CD4-positive, alpha-beta memory T cell (primary cell): ENCODE data around the gene UBR2. TPM values are rescaled to one million over a fixed set of nuclear protein-coding genes. Genes with fewer than 3 reads are reported as not detected.

Experiments used
- CTCF ChIA-PET: fragments of 350-600 bp; sonication (Branson Sonifier 250); formaldehyde crosslinking; loops from one replicate; lab custom pipeline; 2021; ENCODE audit warnings: inconsistent platforms; ENCODE audit not compliant: partially characterized antibody; lab: Charles Lee
- POLR2A ChIA-PET: fragments of 350-600 bp; sonication (Branson Sonifier 250); formaldehyde crosslinking; loops from one replicate; lab custom pipeline; 2021; ENCODE audit not compliant: partially characterized antibody; lab: Charles Lee
- DNase-seq, 5 donors: peaks; one replicate each; pipeline versions ENCODE4 v3.0.0 to v3.0.0-alpha.2; 2020 to 2022; ENCODE audit warnings: mixed read lengths in 1 of 5
- H3K27ac ChIP-seq: one replicate; pipeline ENCODE4 v1.7.0; 2013; ENCODE audit warnings: low read depth, low read length
- H3K27me3 ChIP-seq: 2 replicates; pipeline ENCODE4 v1.7.0; 2013; ENCODE audit warnings: mild to moderate bottlenecking, low read length, moderate library complexity; ENCODE audit not compliant: insufficient read depth
- H3K36me3 ChIP-seq: 2 replicates; pipeline ENCODE4 v1.7.0; 2013; ENCODE audit warnings: mild to moderate bottlenecking, low read length, moderate library complexity; ENCODE audit not compliant: insufficient read depth
- H3K4me1 ChIP-seq: 2 replicates; pipeline ENCODE4 v1.7.0; 2013; ENCODE audit warnings: mild to moderate bottlenecking, low read length, moderate library complexity; ENCODE audit not compliant: insufficient read depth
- H3K4me3 ChIP-seq, 2 donors: one replicate each; pipeline ENCODE4 v1.7.0; 2013; ENCODE audit warnings: low read length in 2 of 2, mild to moderate bottlenecking in 1 of 2
- H3K9me3 ChIP-seq, 2 donors: one replicate each; pipeline ENCODE4 v1.7.0; 2013; ENCODE audit warnings: low read length in 2 of 2, control low read depth in 1 of 2; ENCODE audit not compliant: control insufficient read depth in 1 of 2
- H3K27ac Mint-ChIP-seq, 7 donors: one replicate each; pipeline ENCODE4 v1.8.0; 2020 to 2021; ENCODE audit warnings: mixed read lengths in 7 of 7, mild to moderate bottlenecking in 6 of 7, inconsistent platforms in 3 of 7, moderate library complexity in 3 of 7
- H3K27me3 Mint-ChIP-seq, 2 donors: one replicate each; pipeline ENCODE4 v1.8.0; 2020 to 2021; ENCODE audit warnings: mixed read lengths in 2 of 2
- H3K36me3 Mint-ChIP-seq, 2 donors: one replicate each; pipeline ENCODE4 v1.8.0; 2020 to 2021; ENCODE audit warnings: mixed read lengths in 2 of 2, inconsistent platforms in 1 of 2, mild to moderate bottlenecking in 1 of 2
- H3K4me1 Mint-ChIP-seq, 4 donors: one replicate each; pipeline ENCODE4 v1.8.0; 2020 to 2021; ENCODE audit warnings: mixed read lengths in 4 of 4, mild to moderate bottlenecking in 1 of 4
- H3K4me3 Mint-ChIP-seq, 8 donors: one replicate each; pipeline ENCODE4 v1.8.0; 2020 to 2021; ENCODE audit warnings: mixed read lengths in 8 of 8, mild to moderate bottlenecking in 7 of 8, moderate library complexity in 6 of 8, inconsistent platforms in 3 of 8
- H3K9me3 Mint-ChIP-seq, 8 donors: one replicate each; pipeline ENCODE4 v1.8.0; 2020 to 2021; ENCODE audit warnings: mixed read lengths in 8 of 8, mild to moderate bottlenecking in 5 of 8, inconsistent platforms in 3 of 8, moderate library complexity in 1 of 8
- intact Hi-C: fragments of 100-400 bp; cut with micrococcal nuclease; formaldehyde crosslinking; loops from one replicate; pipeline ENCODE4 v1.15.1; 2023
- polyA plus RNA-seq, 2 donors: library from polyadenylated mRNA; unstranded; fragments of 300-500 nt; fragmentation: Illumina TruSeq; gene quantifications; one replicate each; pipeline ENCODE4 v1.2.3, GENCODE V29; 2021
- total RNA-seq, 2 experiments: library from RNA; stranded (reverse); gene quantifications; one replicate each; pipeline ENCODE4 v1.2.3, GENCODE V29; 2021

Gene UBR2
- 10 to 100 TPM; 55.0 to 55.7 TPM for total RNA-seq
- 10 to 100 TPM in 1 of 2 donors, 1 to 10 TPM in 1; 4.9 to 13.1 TPM for polyA plus RNA-seq

GRCh38 chr6:42563697-42564505 lies at the start of gene UBR2:
Gene UBR2, plus strand, starts transcription at chr6:42564029. Its CDS starts 291 bp downstream, at chr6:42564320.
- POLR2A ChIA-PET: interaction anchor here (0.5 to 2.8 kb wide), 40 partner anchors 8 to 1065 kb away, joined by 3 to 23 read pairs (median 4); partner anchors contain the start of genes BYSL, CNPY3, CUL7 and GTPBP2

DNA sequence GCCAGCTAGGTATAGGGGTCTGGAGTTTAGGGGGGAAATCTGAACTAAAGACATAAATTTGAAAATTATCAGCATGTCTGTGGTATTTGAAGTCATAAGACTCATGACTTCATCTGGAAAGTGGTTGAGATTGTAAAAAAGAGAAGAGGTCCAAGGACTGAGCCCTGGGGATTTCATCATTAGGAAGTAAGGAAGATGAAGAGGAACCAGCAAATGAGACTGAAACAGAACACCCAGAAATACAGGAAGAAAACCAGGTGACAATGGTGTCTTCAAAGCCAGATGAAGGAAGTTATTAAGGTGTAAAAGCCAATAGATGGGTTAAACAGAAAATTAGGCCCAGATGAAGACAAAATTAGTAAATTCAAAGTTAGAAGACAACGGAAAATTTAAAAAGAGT lies 49.1 kb upstream of the UBR2 start:
- H3K27ac ChIP-seq: no peak overlapping the region
- intact Hi-C loops: no loop called here
- Mint-ChIP-seq H3K36me3 (no peaks in the 10 kb centered on the region), H3K27ac (no peak overlapping the region), H3K4me1 (no peaks in the 10 kb centered on the region), H3K9me3 (peaks cover 0 to 4% (median under 1%) of the 10 kb centered on the region in 8 donors), H3K4me3 (no peak overlapping the region), H3K27me3 (peaks cover 0 to 2% of the 10 kb centered on the region in 2 donors)
- ChIA-PET POLR2A (no interaction called here), CTCF (no interaction called here)
- H3K27me3 ChIP-seq: no peaks in the 10 kb centered on the region
- DNase-seq: no peak
- no peaks in the 10 kb centered on the region for H3K36me3 ChIP-seq
- H3K9me3 ChIP-seq: no peaks in the 10 kb centered on the region
- H3K4me1 ChIP-seq: no peaks in the 10 kb centered on the region
- H3K4me3 ChIP-seq: no peak overlapping the region

More at GRCh38 chr6:42563697-42564505, at the start of gene UBR2:
- Mint-ChIP-seq H3K9me3 (no peaks in the 10 kb centered on the region), H3K4me1 (peaks cover 21 to 43% (median 28%) of the 10 kb centered on the region in 4 donors), H3K27me3 (peaks cover 0 to 1% of the 10 kb centered on the region in 2 donors), H3K36me3 (peaks cover 4 to 28% of the 10 kb centered on the region in 2 donors), H3K4me3 (peak within 1 kb of the TSS; percentile 92 to 100 (median 98)), H3K27ac (peak within 1 kb of the TSS; percentile 90 to 98 (median 96))
- H3K4me3 ChIP-seq: peak within 1 kb of the TSS; percentile 98 to 100
- no peaks in the 10 kb centered on the region for H3K9me3 ChIP-seq
- H3K4me1 ChIP-seq: peaks cover 33% of the 10 kb centered on the region
- H3K27me3 ChIP-seq: no peaks in the 10 kb centered on the region
- CTCF ChIA-PET: interaction anchor here (1.2 to 10.7 kb wide), 5 partner anchors 9 to 316 kb away, joined by 3 to 106 read pairs (median 4); partner anchors contain the start of gene RPL7L1
- intact Hi-C loops: loop anchor here (1.0 to 10.0 kb wide), 8 partner anchors 315 to 1071 kb away; partner anchors contain the start of genes KLHDC3, MAD2L1BP, MRPS10 and RPL7L1
- peak within 1 kb of the TSS; percentile 94 for H3K27ac ChIP-seq
- peak; percentile 92 to 98 (median 95) for DNase-seq
- H3K36me3 ChIP-seq: no peaks in the 10 kb centered on the region

DNA sequence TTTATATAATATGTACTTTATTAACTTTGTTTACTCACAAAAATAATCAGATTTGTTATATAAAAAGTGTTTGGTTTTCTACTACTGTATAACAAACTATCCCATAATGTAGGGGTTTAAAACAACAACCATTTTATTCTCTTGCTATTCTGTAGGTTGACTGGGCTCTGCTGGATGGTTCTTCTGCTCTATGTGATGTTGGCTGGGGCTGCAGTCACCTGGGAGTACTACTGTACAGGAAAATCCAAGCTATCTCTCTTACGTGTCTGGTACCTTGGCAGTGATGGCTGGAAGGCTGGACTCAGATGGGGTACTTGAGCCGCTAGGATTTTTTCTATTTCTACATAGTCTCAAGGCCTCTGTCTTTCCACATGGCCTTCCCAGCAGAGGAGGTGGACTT lies 44.0 kb upstream of the UBR2 start:
- peaks cover 0 to 5% of the 10 kb centered on the region in 2 donors for H3K36me3 Mint-ChIP-seq
- ChIA-PET CTCF (interaction anchor here (1.1 to 2.4 kb wide), 3 partner anchors 10 to 28 kb away, joined by 4 to 8 read pairs (median 5); no protein-coding TSS in a partner anchor), POLR2A (no interaction called here)
- no peaks in the 10 kb centered on the region for H3K4me1 ChIP-seq
- no peaks in the 10 kb centered on the region for H3K27me3 Mint-ChIP-seq
- DNase-seq: no peak
- intact Hi-C loops: no loop called here
- no peak overlapping the region for H3K4me3 Mint-ChIP-seq
- peaks cover 0 to 11% (median 4%) of the 10 kb centered on the region in 8 donors for H3K9me3 Mint-ChIP-seq
- no peak overlapping the region for H3K27ac Mint-ChIP-seq
- H3K27me3 ChIP-seq: no peaks in the 10 kb centered on the region
- no peak overlapping the region for H3K27ac ChIP-seq
- H3K4me3 ChIP-seq: no peak overlapping the region
- peaks cover 0 to 5% (median 0%) of the 10 kb centered on the region in 4 donors for H3K4me1 Mint-ChIP-seq
- no peaks in the 10 kb centered on the region for H3K36me3 ChIP-seq
- no peaks in the 10 kb centered on the region for H3K9me3 ChIP-seq

GRCh38 chr6:42520786-42521607 lies 42.8 kb upstream of the UBR2 start:
- H3K9me3 Mint-ChIP-seq: peaks cover 0 to 11% (median 4%) of the 10 kb centered on the region in 8 donors
- no peak overlapping the region for H3K4me3 Mint-ChIP-seq
- no peaks in the 10 kb centered on the region for H3K27me3 ChIP-seq
- H3K9me3 ChIP-seq: no peaks in the 10 kb centered on the region
- no peak for DNase-seq
- no peak overlapping the region for H3K27ac ChIP-seq
- ChIA-PET POLR2A (no interaction called here), CTCF (interaction anchor here (1.1 to 2.4 kb wide), 5 partner anchors 8 to 161 kb away, joined by 3 to 8 read pairs (median 4); no protein-coding TSS in a partner anchor)
- intact Hi-C loops: no loop called here
- H3K4me3 ChIP-seq: no peak overlapping the region
- H3K4me1 Mint-ChIP-seq: peaks cover 0 to 5% (median 0%) of the 10 kb centered on the region in 4 donors
- H3K27me3 Mint-ChIP-seq: no peaks in the 10 kb centered on the region
- H3K36me3 Mint-ChIP-seq: peaks cover 0 to 5% of the 10 kb centered on the region in 2 donors
- H3K27ac Mint-ChIP-seq: peak overlapping the region in 1 of 7 donors; percentile 9
- no peaks in the 10 kb centered on the region for H3K36me3 ChIP-seq
- H3K4me1 ChIP-seq: no peaks in the 10 kb centered on the region

GRCh38 chr6:42522036-42522435 lies 41.8 kb upstream of the UBR2 start:
- H3K27ac ChIP-seq: no peak overlapping the region
- DNase-seq: no peak
- POLR2A ChIA-PET: no interaction called here
- H3K4me1 ChIP-seq: no peaks in the 10 kb centered on the region
- Mint-ChIP-seq H3K4me1 (peaks cover 0 to 5% (median 0%) of the 10 kb centered on the region in 4 donors), H3K27ac (no peak overlapping the region), H3K36me3 (peaks cover 0 to 5% of the 10 kb centered on the region in 2 donors), H3K27me3 (no peaks in the 10 kb centered on the region), H3K4me3 (no peak overlapping the region), H3K9me3 (peaks cover 0 to 11% (median 4%) of the 10 kb centered on the region in 8 donors)
- H3K36me3 ChIP-seq: no peaks in the 10 kb centered on the region
- H3K27me3 ChIP-seq: no peaks in the 10 kb centered on the region
- H3K4me3 ChIP-seq: no peak overlapping the region
- CTCF ChIA-PET: interaction anchor here (0.6 to 1.6 kb wide), 5 partner anchors 10 to 162 kb away, joined by 3 to 4 read pairs (median 3); no protein-coding TSS in a partner anchor
- intact Hi-C loops: no loop called here
- H3K9me3 ChIP-seq: no peaks in the 10 kb centered on the region

- POLR2A ChIA-PET: no interaction called here
- intact Hi-C loops: no loop called here
- no peak overlapping the region for H3K27ac ChIP-seq
- DNase-seq: no peak
- no peaks in the 10 kb centered on the region for H3K36me3 ChIP-seq
- Mint-ChIP-seq H3K9me3 (peaks cover 0 to 11% (median 4%) of the 10 kb centered on the region in 8 donors), H3K27ac (no peak overlapping the region), H3K36me3 (peaks cover 0 to 5% of the 10 kb centered on the region in 2 donors), H3K4me1 (peaks cover 0 to 5% (median 0%) of the 10 kb centered on the region in 4 donors), H3K4me3 (no peak overlapping the region), H3K27me3 (no peaks in the 10 kb centered on the region)
- H3K27me3 ChIP-seq: no peaks in the 10 kb centered on the region
- H3K9me3 ChIP-seq: no peaks in the 10 kb centered on the region
- H3K4me3 ChIP-seq: no peak overlapping the region
- CTCF ChIA-PET: interaction anchor here (0.9 kb wide), 1 partner anchor 9 kb away, joined by 3 read pairs; no protein-coding TSS in a partner anchor
- no peaks in the 10 kb centered on the region for H3K4me1 ChIP-seq
Observed at GRCh38 chr6:42522942-42523814, 40.7 kb upstream of the UBR2 start.
